Caco-2 (cell line): ENCODE measurements around the gene TVP23A. TPM values are rescaled to one million over a fixed set of nuclear protein-coding genes. Genes with fewer than 3 reads are reported as not detected.

ENCODE experiments used
- BruUV-seq: library from RNA; stranded (reverse); fragments of 400-500 nt; replicated peaks from 2 replicates; lab custom pipeline; 2021; lab: Mats Ljungman, UMichigan
- CTCF ChIA-PET: fragments of 300-600 bp; sonication (Branson Sonifier 250); formaldehyde crosslinking; loops from one replicate; lab custom pipeline; 2022; ENCODE audit warnings: antibody characterized with exemption; lab: Charles Lee
- POLR2A ChIA-PET: fragments of 300-600 bp; sonication (Branson Sonifier 250); formaldehyde crosslinking; loops from one replicate; lab custom pipeline; 2022; ENCODE audit warnings: antibody characterized with exemption; lab: Charles Lee
- DNase-seq, 2 experiments: peaks; one replicate each; pipeline versions ENCODE4 v3.0.0 to v3.0.0-alpha.2; 2020 to 2022
- H3K27me3 ChIP-seq: replicated peaks from 2 replicates; pipeline ENCODE4 v1.6.0; 2011; ENCODE audit warnings: low read length; ENCODE audit not compliant: control insufficient read depth, insufficient read depth
- H3K36me3 ChIP-seq: 2 replicates; pipeline ENCODE4 v1.5.1; 2011; ENCODE audit warnings: low read length; ENCODE audit not compliant: control insufficient read depth, insufficient read depth
- H3K4me1 ChIP-seq: fragments of 250-450 bp; sonication (Bioruptor Pico); 2 replicates; pipeline ENCODE4 v1.5.1; 2020; ENCODE audit warnings: mild to moderate bottlenecking
- H3K4me3 ChIP-seq: 2 replicates; pipeline ENCODE4 v1.5.1; 2011; ENCODE audit warnings: low read depth, mild to moderate bottlenecking, control low read depth, low read length
- H3K9me3 ChIP-seq: fragments of 250-450 bp; sonication (Bioruptor Pico); 2 replicates; pipeline ENCODE4 v1.5.1; 2020; ENCODE audit warnings: mild to moderate bottlenecking, moderate library complexity
- H3K27ac Mint-ChIP-seq: one replicate; pipeline ENCODE4 v1.8.0; 2022; ENCODE audit warnings: mixed read lengths; ENCODE audit not compliant: unreplicated experiment
- H3K27me3 Mint-ChIP-seq: one replicate; pipeline ENCODE4 v1.8.0; 2022; ENCODE audit warnings: mixed read lengths; ENCODE audit not compliant: insufficient read depth, unreplicated experiment
- H3K36me3 Mint-ChIP-seq: one replicate; pipeline ENCODE4 v1.8.0; 2022; ENCODE audit warnings: mild to moderate bottlenecking, mixed read lengths; ENCODE audit not compliant: insufficient read depth, unreplicated experiment
- H3K4me1 Mint-ChIP-seq: one replicate; pipeline ENCODE4 v1.8.0; 2022; ENCODE audit warnings: low read depth, mixed read lengths; ENCODE audit not compliant: unreplicated experiment
- H3K4me3 Mint-ChIP-seq: one replicate; pipeline ENCODE4 v1.8.0; 2022; ENCODE audit warnings: mild to moderate bottlenecking, moderate library complexity, mixed read lengths; ENCODE audit not compliant: unreplicated experiment
- H3K9me3 Mint-ChIP-seq: one replicate; pipeline ENCODE4 v1.8.0; 2022; ENCODE audit warnings: mixed read lengths; ENCODE audit not compliant: unreplicated experiment
- CTCF ChIP-seq, 2 experiments: fragments of 200-600 bp in 1 of 2; IDR thresholded peaks; 1 replicate in 1 of 2; 2 replicates in 1 of 2; pipeline versions ENCODE4 v1.5.1 to v1.8.0; 2011 to 2022; ENCODE audit warnings: antibody characterized with exemption in 1 of 2, control low read depth in 1 of 2, inconsistent platforms in 1 of 2, low read depth in 1 of 2, low read length in 1 of 2, mild to moderate bottlenecking in 1 of 2, moderate library complexity in 1 of 2; ENCODE audit not compliant: insufficient read depth in 1 of 2, severe bottlenecking in 1 of 2, unreplicated experiment in 1 of 2
- intact Hi-C: fragments of 100-400 bp; cut with micrococcal nuclease; formaldehyde crosslinking; loops from one replicate; pipeline ENCODE4 v1.10.0; 2022; ENCODE audit not compliant: unreplicated experiment
- total RNA-seq: library from RNA; stranded (reverse); gene quantifications from 2 replicates; pipeline ENCODE4 v1.2.3, GENCODE V29; 2022

Gene TVP23A
- total RNA-seq, 1 experiment from 2014 or later = not detected

GRCh38 chr16:10756574-10756973 is 62.0 kb downstream of the TVP23A start:
- no peak for TF ChIP-seq CTCF (IDR thresholded peaks at IDR 0.05; ENCODE audit: insufficient read depth in 1 of 2, low read depth in 1 of 2, low read length in 1 of 2, severe bottlenecking in 1 of 2, unreplicated experiment in 1 of 2)
- no peak overlapping the region for H3K4me3 ChIP-seq
- intact Hi-C loops = no loop called here
- Mint-ChIP-seq H3K4me1 (no peaks in the 10 kb centered on the region), H3K27ac (no peak overlapping the region), H3K27me3 (no peaks in the 10 kb centered on the region), H3K36me3 (peaks cover 20% of the 10 kb centered on the region), H3K4me3 (no peak overlapping the region), H3K9me3 (no peaks in the 10 kb centered on the region)
- DNase-seq = no peak
- H3K4me1 ChIP-seq = no peaks in the 10 kb centered on the region
- H3K27me3 ChIP-seq = no peaks in the 10 kb centered on the region
- ChIA-PET POLR2A (no interaction called here), CTCF (no interaction called here)
- H3K36me3 ChIP-seq = no peaks in the 10 kb centered on the region
- no peaks in the 10 kb centered on the region for H3K9me3 ChIP-seq
- no TSS peak for BruUV-seq

- H3K27me3 Mint-ChIP-seq = no peaks in the 10 kb centered on the region
- no peak overlapping the region for H3K27ac Mint-ChIP-seq
- Histone ChIP-seq H3K4me3 (no peak overlapping the region), H3K9me3 (no peaks in the 10 kb centered on the region), H3K27me3 (no peaks in the 10 kb centered on the region), H3K4me1 (no peaks in the 10 kb centered on the region), H3K36me3 (no peaks in the 10 kb centered on the region)
- TF ChIP-seq CTCF (IDR thresholded peaks at IDR 0.05; ENCODE audit: insufficient read depth in 1 of 2, low read depth in 1 of 2, low read length in 1 of 2, severe bottlenecking in 1 of 2, unreplicated experiment in 1 of 2) = no peak
- intact Hi-C loops = no loop called here
- peaks cover 10% of the 10 kb centered on the region for H3K36me3 Mint-ChIP-seq
- no peak for DNase-seq
- CTCF ChIA-PET = no interaction called here
- no peaks in the 10 kb centered on the region for H3K9me3 Mint-ChIP-seq
- no peak overlapping the region for H3K4me3 Mint-ChIP-seq
- POLR2A ChIA-PET = no interaction called here
- H3K4me1 Mint-ChIP-seq = no peaks in the 10 kb centered on the region
- BruUV-seq = no TSS peak
Measured at GRCh38 chr16:10754941-10755340, 63.7 kb downstream of the TVP23A start.

DNA sequence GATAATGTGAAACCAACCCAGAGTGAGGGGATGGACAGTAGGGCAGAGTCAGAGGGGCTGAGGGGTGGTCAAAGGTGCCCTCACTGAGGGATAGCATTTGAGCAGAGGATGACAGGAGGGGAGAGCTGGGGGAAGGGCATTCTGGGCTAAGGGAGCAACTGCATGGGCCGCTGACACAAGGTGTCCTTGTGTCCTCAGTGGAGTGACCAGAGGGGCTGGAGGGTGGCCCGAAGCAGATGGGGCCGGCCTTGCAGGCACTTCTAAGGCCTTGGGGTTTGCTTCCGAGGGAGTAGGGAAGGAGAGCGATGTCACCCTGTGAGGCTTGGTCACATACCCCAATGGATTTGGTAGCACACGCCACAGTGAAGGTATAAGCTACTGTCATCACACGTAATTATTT is 64.9 kb downstream of the TVP23A start:
- BruUV-seq = no TSS peak
- POLR2A ChIA-PET = no interaction called here
- CTCF ChIA-PET = no interaction called here

More for the DNA sequence above, 64.9 kb downstream of the TVP23A start:
- Mint-ChIP-seq H3K27ac (no peak overlapping the region), H3K4me3 (no peak overlapping the region), H3K9me3 (no peaks in the 10 kb centered on the region), H3K36me3 (peaks cover 5% of the 10 kb centered on the region), H3K4me1 (no peaks in the 10 kb centered on the region), H3K27me3 (no peaks in the 10 kb centered on the region)
- no peaks in the 10 kb centered on the region for H3K27me3 ChIP-seq
- no peak overlapping the region for H3K4me3 ChIP-seq
- no peaks in the 10 kb centered on the region for H3K9me3 ChIP-seq
- H3K4me1 ChIP-seq = no peaks in the 10 kb centered on the region
- H3K36me3 ChIP-seq = no peaks in the 10 kb centered on the region
- no peak for TF ChIP-seq CTCF (IDR thresholded peaks at IDR 0.05; ENCODE audit: insufficient read depth in 1 of 2, low read depth in 1 of 2, low read length in 1 of 2, severe bottlenecking in 1 of 2, unreplicated experiment in 1 of 2)
- intact Hi-C loops = no loop called here
- DNase-seq = no peak
